Neutrophil (primary cell): ENCODE data around the gene HHATL.

Source experiments
- H3K27ac ChIP-seq: fragments of 200-600 bp; sonication (generic); 2 replicates; pipeline ENCODE4 v1.5.1; 2016; ENCODE audit warnings: mild to moderate bottlenecking, moderate library complexity
- H3K27me3 ChIP-seq: fragments of 200-600 bp; sonication (generic); 2 replicates; pipeline ENCODE4 v1.6.0; 2016; ENCODE audit warnings: mild to moderate bottlenecking
- H3K36me3 ChIP-seq: fragments of 200-600 bp; sonication (generic); 2 replicates; pipeline ENCODE4 v1.5.1; 2017
- H3K4me1 ChIP-seq, 2 experiments: fragments of 200-600 bp in 1 of 2; sonication (generic) in 1 of 2; 1 replicate in 1 of 2; 2 replicates in 1 of 2; pipeline versions ENCODE4 v1.5.1 to v1.6.1; 2013 to 2016; ENCODE audit warnings: low read depth in 1 of 2, low read length in 1 of 2, mild to moderate bottlenecking in 1 of 2, moderate library complexity in 1 of 2; ENCODE audit not compliant: control insufficient read depth in 1 of 2, insufficient read depth in 1 of 2
- H3K4me3 ChIP-seq, 2 experiments: fragments of 200-600 bp in 1 of 2; sonication (generic) in 1 of 2; 1 replicate in 1 of 2; 2 replicates in 1 of 2; pipeline ENCODE4 v1.5.1; 2013 to 2016; ENCODE audit warnings: low read depth in 1 of 2, low read length in 1 of 2, mild to moderate bottlenecking in 1 of 2, moderate library complexity in 1 of 2
- H3K9me3 ChIP-seq: fragments of 200-600 bp; sonication (generic); 2 replicates; pipeline ENCODE4 v1.5.1; 2016
- TF ChIP-seq, protein P1 (sequence below): fragments of 200-600 bp; sonication (generic); IDR thresholded peaks from 2 replicates; pipeline ENCODE4 v1.5.1; 2016; ENCODE audit warnings: antibody characterized with exemption

Gene HHATL, protein sequence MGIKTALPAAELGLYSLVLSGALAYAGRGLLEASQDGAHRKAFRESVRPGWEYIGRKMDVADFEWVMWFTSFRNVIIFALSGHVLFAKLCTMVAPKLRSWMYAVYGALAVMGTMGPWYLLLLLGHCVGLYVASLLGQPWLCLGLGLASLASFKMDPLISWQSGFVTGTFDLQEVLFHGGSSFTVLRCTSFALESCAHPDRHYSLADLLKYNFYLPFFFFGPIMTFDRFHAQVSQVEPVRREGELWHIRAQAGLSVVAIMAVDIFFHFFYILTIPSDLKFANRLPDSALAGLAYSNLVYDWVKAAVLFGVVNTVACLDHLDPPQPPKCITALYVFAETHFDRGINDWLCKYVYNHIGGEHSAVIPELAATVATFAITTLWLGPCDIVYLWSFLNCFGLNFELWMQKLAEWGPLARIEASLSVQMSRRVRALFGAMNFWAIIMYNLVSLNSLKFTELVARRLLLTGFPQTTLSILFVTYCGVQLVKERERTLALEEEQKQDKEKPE

DNA sequence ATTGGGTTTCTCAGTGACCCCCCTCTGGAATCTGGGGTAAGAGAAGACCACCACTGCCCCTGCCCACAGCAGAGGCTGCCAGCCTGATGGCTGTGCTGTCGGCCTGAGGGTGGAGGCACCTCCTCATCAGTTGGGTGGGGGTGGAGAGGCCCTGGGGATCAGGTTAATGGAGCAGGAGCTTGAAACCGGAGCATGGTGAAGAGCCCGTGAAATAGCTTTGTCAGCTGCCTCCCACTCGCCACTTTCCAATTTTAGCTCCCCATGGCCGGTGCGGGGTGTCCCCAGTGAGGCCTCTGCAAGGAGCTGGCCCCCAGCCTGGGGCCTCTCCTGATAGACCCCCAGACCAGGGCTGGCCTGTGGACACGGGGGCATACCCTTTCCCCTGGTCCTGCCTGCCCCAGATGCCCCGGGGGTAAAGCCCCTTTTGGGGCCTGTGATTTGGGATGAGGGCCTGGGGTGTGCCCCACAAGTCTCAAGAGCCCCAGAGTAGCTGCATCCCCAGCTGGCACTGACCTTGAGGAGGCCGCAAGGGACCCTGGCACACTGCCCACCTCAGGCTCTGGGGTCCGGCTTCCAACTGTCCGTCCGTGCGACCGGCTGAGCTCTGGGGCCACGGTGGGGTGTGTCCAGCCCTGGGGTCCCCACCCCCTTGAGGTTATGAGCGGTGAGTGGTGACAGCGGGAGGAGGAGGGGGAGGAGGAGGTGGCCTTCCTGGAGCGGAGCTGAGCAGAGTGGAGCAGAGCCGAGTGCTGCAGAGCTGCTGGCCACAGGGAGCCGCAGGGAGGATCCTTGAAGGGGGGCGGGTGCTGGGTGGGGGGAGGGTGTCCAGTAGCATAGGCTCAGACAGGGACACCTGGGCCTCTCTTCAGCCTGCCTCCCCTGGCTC lies at the start of gene HHATL:
HHATL (minus strand) TSS at position 733 of the 886 bp plus-strand sequence. CDS start 1,972 bp downstream, outside the sequence.
- Histone ChIP-seq H3K4me3 (no peak within 1 kb of the TSS), H3K36me3 (no peaks in the 10 kb centered on the region), H3K27me3 (peaks cover 3% of the 10 kb centered on the region), H3K27ac (no peak within 1 kb of the TSS), H3K4me1 (peaks cover 4 to 7% of the 10 kb centered on the region in 2 experiments), H3K9me3 (no peaks in the 10 kb centered on the region)
- TF ChIP-seq, protein P1, sequence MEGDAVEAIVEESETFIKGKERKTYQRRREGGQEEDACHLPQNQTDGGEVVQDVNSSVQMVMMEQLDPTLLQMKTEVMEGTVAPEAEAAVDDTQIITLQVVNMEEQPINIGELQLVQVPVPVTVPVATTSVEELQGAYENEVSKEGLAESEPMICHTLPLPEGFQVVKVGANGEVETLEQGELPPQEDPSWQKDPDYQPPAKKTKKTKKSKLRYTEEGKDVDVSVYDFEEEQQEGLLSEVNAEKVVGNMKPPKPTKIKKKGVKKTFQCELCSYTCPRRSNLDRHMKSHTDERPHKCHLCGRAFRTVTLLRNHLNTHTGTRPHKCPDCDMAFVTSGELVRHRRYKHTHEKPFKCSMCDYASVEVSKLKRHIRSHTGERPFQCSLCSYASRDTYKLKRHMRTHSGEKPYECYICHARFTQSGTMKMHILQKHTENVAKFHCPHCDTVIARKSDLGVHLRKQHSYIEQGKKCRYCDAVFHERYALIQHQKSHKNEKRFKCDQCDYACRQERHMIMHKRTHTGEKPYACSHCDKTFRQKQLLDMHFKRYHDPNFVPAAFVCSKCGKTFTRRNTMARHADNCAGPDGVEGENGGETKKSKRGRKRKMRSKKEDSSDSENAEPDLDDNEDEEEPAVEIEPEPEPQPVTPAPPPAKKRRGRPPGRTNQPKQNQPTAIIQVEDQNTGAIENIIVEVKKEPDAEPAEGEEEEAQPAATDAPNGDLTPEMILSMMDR: no peak

DNA sequence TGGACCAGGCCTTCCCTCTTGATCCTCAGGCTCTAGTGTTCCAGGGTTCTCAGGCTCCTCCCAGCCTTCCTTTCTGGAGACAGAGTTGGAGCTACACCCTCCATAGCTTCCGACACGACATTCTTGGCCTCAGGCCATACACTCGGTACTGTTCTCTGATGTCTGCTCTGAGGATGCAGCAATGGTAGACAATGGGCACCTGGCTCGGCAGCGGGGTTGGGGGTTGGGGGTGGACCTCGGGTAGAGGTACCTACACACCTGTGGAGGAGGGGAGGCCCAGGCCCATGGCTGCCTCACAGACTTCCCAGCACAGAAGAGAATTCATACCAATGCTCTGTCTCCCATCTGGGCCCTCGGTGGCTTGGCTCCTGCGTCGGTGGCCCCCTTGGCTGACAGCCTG lies 49.0 kb upstream of the HHATL start:
- Histone ChIP-seq H3K9me3 (no peaks in the 10 kb centered on the region), H3K27ac (no peak overlapping the region), H3K4me1 (peaks cover 6 to 7% of the 10 kb centered on the region in 2 experiments), H3K36me3 (no peaks in the 10 kb centered on the region), H3K27me3 (no peaks in the 10 kb centered on the region), H3K4me3 (no peak overlapping the region)
- TF ChIP-seq, protein P1: no peak

DNA sequence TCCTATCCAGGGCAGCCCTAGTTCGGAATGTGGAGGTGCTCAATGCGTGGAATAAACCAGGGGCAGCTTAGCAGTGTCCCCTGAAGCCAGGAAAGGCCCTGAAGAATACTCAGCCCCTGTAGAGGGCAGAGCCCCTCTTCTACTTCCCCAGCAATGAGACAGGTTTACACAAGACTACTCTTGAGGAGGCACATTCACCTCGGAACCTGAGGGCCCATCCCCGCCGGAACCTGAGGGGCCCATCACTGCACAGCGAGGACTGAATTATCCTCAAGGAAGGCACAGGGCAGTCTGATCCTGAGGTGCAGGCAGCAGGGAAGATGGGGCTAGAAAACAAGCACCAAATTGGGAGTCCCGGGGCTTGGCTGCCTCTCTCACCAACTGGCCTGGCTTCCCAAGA lies 48.2 kb upstream of the HHATL start:
- H3K27me3 ChIP-seq: no peaks in the 10 kb centered on the region
- no peaks in the 10 kb centered on the region for H3K9me3 ChIP-seq
- H3K4me1 ChIP-seq: peaks cover 6 to 7% of the 10 kb centered on the region in 2 experiments
- TF ChIP-seq, protein P1: no peak
- H3K4me3 ChIP-seq: no peak overlapping the region
- H3K27ac ChIP-seq: no peak overlapping the region
- no peaks in the 10 kb centered on the region for H3K36me3 ChIP-seq

DNA sequence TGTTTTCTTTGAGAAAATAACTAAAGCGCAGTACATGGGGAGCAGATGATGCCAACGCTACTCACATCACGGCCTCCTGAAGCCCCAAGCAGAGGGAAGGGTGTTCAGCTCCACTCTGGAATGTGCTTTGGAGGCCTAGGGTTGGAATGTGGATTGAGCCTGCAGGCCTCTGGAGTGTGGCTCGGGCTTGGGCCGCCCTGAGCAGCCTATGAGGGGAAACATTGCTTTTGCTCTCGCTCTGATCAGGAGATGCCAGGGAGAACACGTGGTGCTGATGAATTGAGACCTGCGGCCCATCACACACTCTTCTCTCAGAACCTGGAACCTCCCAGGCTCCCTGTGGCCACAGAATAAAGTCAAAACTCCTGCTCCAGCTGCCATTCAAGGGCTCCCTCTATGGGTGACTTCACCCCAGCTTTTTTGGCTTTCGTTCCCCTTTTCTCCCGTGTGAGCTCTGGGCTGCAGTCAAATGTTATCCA lies 47.2 kb upstream of the HHATL start:
- TF ChIP-seq, protein P1: peak; percentile 66
- Histone ChIP-seq H3K36me3 (no peaks in the 10 kb centered on the region), H3K4me1 (peaks cover 6 to 7% of the 10 kb centered on the region in 2 experiments), H3K27me3 (no peaks in the 10 kb centered on the region), H3K9me3 (no peaks in the 10 kb centered on the region), H3K27ac (peak overlapping the region; percentile 56), H3K4me3 (no peak overlapping the region)

DNA sequence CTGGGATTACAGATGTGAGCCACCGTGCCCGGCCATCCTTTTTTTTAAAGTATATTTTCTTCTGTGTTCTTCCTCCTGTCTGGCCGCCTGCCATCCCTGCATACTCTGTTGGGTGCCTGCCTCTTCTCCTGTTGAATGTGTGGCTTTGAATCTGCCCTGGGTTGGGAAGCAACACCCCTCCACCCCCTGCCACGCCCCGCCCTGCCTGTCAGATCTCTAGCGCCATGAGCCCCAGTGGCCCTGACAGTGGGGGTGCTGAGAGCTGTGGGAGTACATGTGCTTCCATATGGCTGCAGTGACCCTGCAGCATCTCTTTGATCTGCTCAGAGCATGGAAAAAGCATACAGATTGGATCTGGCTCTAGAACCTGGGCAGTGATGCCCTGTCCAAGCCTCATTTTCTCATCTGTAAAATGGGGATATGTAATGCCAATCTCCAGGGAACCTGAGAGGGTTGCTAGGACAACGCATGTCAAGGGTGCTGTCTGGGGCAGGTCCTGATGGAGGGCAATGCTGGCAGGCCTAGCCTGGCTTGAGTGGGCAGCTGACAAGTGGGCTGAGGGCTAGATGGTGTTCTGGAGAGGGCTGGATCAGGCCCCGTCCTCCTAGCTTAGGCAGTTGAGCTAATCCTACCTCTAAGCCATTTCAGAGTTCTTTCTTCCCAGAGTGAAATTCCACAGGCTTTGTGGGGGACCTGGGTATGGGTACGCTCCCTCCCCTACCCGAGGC lies 46.6 kb upstream of the HHATL start:
- Histone ChIP-seq H3K9me3 (no peaks in the 10 kb centered on the region), H3K27ac (no peak overlapping the region)
- TF ChIP-seq, protein P1: no peak

More for the DNA sequence above, 46.6 kb upstream of the HHATL start:
- no peak overlapping the region for H3K4me3 ChIP-seq
- H3K4me1 ChIP-seq: peaks cover 6 to 10% of the 10 kb centered on the region in 2 experiments
- H3K36me3 ChIP-seq: no peaks in the 10 kb centered on the region
- H3K27me3 ChIP-seq: no peaks in the 10 kb centered on the region
